Measurements from ENCODE around the gene TBCCD1.

TBCCD1 gene

DNA sequence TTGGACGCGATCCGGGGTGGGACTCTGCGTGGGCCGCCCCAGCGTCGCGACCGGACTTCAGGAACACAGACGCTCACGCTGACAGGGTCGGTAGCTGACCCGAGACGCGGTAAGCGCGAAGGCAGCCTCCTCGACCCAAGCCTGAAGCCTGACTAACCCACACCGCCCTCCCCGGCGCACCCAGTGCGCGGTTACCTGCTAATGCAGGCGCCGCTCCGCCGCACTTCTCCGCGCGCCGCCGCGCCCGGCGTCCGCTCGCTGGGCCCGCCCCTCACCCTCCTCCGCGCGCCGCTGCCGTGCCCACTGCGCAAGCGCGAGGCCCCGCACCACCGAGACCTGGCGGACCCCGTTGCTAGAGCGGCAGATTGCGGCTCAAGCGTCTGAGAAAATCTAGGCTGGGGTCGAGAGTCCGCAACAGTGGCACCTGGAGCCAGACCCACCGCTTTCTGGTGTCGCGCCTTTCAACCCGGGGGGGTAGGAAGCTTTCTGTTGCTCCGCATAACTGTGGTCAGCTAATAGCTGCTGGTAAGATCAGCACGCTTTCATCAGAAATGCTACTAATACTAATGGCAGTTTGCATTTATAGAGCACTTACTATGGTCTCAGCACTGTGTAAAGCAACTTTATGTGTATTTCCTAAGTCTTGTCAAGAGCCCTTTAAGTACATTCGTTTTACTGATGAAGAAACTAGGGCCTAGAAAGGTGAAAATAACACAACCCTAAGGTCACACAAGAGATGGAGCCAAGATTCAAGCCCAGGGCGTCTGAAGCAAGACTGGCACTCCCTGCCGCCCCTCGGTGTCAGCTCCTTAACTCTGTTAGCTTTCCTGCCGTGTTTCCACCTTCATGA lies at the start of gene TBCCD1:
TSS of gene TBCCD1 (minus strand) at position 268 of the 850 bp plus-strand sequence. CDS start 3,010 bp downstream, outside the sequence.
- DNase-seq (ENCODE audit: low read depth in 2 of 2) = peak; percentile 84 to 94

GRCh38 chr3:186616299-186616617 lies 49.1 kb upstream of the TBCCD1 start:
- DNase-seq (ENCODE audit: low read depth in 2 of 2) = no peak

DNA sequence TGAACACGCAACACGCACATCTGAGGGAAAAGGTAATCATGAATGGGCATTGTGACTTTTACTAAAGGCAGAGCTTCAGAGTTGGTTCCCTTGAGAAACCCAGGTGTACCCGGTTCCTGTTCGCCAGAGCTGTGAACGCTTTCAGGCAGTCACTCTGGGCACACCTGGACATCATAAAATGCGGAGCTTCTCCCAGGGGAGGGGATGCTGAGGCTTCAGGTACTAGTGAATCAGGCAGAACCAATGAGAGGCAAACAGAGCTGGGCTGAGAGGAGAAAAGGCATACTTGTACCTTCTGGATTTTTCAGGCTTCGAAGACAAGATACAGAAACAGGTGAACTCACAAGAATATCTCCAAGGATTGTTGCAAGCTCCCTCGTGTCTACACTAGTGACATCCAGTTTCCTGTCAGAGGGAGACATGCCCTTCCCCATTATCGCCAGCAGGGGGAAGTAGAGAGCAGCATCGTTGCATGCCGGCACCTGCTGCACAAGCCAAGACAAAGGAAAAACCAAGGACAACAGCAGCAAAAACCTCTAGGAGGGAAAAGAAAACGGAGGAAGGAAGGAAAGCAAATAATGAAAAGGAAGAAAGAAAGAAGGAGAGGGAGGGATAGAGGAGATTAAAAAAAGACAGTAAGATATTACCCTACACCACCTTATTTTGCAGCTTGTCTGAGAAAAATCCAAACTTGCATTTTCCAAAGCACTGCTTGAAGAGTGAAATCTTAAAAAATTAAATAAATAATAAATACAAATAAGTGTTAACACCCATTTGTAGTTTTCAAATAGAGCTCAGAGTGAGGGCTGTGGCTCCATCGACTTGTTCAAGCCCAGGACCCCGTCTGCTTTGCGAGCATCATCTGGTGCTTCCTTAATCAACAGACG lies 47.7 kb upstream of the TBCCD1 start:
- DNase-seq (ENCODE audit: low read depth in 2 of 2) = peak; percentile 42 to 54

GRCh38 chr3:186614266-186614596 lies 47.1 kb upstream of the TBCCD1 start:
- DNase-seq (ENCODE audit: low read depth in 2 of 2) = no peak

GRCh38 chr3:186613637-186614265 lies 46.6 kb upstream of the TBCCD1 start:
- DNase-seq (ENCODE audit: low read depth in 2 of 2) = no peak

DNA sequence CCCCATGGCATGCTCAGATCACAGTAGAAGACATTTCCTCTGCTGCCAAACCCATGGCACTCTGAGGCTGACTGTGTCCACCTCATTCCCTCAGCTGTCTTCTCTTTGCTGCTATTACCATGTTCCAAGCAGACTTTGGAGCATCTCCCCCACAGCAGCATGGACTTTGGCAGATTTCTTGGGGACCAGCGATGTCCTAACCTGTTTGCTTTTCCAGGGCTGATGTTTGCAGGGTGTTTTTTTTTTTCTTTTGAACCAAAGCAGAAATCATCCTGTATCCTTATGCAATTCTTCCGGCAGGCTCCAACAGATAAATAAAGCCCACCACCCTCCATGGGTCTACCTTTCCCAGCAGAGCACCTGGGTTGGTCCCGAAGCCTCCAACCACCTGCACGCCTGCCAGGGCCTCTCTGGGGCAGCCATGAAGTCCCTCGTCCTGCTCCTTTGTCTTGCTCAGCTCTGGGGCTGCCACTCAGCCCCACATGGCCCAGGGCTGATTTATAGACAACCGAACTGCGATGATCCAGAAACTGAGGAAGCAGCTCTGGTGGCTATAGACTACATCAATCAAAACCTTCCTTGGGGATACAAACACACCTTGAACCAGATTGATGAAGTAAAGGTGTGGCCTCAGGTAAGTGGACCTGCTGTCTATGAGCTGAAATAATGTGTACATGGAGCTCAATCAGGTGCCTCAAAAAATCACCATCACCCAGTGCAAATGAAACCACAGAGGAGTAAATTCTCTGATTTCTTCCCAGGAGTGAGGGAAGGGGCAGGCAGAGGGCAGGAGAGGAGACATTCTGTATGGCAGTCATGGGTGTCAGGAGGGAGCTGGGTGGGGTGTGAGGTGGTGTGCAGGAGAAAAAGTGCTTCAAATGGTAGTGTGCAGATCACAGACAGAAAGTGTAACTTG lies 45.8 kb upstream of the TBCCD1 start, which contains the start of gene AHSG:
TSS of gene AHSG (plus strand) at position 340 of the 916 bp plus-strand sequence. CDS start at position 422, 82 bp downstream.
- no peak for DNase-seq (ENCODE audit: low read depth in 2 of 2)

GRCh38 chr3:186612065-186612464 lies 44.9 kb upstream of the TBCCD1 start:
- no peak for DNase-seq (ENCODE audit: low read depth in 2 of 2)

DNA sequence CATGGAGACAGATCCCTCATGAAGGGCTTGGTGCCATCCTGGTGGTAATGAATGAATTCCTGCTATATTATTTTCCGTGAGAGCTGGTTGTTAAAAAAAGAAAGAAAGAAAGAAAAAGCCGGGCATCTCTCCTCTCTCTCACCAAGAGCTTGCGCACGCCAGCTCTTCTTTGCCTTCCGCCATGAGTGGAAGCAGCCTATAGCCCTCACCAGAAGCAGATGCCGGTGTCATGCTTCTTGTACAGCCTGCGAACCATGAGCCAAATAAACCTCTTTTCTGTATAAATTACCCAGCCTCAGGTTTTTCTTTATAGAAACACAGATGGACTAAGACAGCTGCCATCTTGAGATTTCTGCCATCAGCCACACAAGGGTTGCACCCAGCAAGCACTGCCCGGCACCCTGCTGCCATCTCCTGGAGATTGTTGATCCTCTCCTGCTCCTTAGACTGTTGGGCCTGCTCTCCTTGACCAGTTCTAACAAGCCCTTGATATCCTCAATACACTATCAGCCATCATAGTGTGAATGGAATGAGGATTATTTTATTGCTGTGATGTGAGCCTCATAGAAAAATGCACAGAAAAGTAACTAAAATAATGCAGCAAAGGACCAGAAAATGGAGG lies 42.2 kb upstream of the TBCCD1 start:
- DNase-seq (ENCODE audit: low read depth in 2 of 2) = no peak

DNA sequence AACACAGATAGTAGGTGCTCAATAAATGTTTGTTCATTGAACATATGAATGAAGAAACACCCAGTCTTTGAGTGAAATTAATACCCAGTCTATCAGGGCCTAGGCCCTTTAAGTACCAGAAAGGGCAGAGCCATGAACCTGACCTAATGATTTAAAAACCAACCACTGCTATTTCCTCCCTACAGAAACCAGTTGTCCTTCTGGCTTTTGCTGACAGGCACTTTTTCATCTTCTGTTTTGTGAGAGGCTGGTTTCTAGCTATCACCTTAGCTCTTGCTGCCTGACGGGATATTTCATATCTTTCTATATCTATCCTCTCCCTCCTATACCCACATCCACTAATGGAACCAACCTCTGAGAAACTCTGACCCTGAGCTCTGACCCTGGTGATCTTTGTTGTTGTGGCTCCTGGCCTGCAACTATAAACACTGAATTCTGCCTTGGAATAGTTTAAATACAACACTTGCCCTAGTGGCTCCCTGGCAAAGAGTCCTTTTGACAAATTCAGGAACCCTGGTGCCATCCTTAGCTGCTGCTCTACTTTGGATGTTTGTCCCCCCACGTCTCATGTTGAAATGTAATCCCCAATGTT lies 41.6 kb upstream of the TBCCD1 start:
- no peak for DNase-seq (ENCODE audit: low read depth in 2 of 2)

DNA sequence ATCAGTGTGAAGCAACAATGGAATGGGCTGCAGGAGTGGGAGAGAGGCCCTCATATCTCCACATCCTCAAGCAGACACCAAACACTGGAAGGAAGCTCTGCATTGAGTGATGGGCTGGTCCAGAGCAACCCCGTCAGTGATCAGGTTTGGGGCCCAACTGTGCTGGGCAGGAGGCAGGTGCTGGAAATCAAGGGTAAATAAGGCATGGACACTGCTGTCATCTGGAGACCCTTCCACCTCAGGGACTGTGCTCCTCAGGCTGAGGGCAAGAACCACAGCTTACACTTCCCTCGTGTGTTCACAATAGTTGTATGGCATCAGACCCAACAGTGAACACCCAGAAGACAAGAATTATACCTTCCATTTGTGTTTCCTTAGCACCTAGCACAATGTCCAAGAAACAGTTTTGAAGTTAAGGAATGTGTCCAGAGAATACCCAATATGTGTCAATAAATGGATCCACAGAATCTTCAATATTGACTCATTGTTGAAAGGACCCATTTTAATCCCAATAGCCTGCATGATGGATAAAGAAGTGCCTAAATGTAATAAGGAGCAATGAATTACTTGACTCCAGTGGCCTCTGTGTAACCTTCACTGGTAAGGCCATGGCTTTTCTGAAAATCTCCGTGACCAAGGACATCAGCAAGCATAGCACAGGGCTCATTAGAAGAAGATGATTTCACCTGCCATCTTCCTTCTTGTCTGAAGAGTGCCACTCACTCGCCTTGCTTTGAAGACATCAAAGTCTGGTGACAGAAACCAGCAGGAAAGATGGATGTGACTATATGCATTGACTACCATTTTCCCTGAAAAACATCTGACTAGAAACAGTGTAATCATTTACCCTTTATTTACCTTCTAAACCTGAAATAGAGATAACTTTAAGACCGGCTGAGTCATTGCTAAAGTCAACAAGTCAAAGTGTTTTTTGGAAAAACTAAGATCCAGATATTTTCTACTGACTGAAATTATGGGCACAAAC lies 38.7 kb upstream of the TBCCD1 start:
- no peak for DNase-seq (ENCODE audit: low read depth in 2 of 2)

GRCh38 chr3:186605078-186605477 lies 37.9 kb upstream of the TBCCD1 start:
- no peak for DNase-seq (ENCODE audit: low read depth in 2 of 2)

DNA sequence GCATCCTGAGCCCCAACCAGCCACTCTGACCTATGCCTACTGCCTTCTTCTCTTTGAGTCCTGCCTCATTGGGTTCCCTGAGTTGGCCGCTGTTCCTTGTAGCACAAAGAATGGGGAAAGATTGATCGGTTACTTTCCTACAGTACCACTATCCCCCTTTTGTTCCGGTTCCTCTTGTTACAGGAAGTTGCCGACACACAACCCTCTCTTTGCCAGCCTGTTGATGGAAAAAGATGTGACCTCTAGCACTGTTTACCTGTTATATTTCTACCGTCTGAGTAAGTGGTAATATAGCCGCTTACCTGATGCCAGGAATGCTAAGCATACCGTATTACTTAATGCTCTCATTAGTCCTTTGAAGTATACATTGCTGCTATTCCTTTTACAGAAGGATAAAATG lies 36.0 kb upstream of the TBCCD1 start:
- DNase-seq (ENCODE audit: low read depth in 2 of 2) = no peak

GRCh38 chr3:186600896-186601295 lies 33.8 kb upstream of the TBCCD1 start:
- no peak for DNase-seq (ENCODE audit: low read depth in 2 of 2)

DNA sequence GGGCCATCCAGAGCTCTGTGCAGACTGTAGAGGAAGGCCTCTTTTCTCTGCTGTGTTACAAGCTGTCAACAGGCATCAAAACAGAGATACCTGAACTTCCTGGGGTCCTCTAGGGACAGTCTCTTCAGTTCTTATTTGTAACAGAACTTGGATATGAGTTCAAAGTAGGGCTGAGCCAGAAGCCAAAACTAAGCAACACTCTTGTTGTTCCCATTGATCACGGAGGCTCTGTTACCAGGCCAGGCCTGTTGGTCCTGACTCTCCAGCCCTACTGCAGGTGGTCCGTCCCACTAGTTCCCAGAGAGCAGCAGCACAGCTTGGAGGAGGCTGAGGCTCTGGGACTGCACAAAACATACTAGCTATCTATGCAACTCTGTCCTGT lies 32.6 kb upstream of the TBCCD1 start:
- DNase-seq (ENCODE audit: low read depth in 2 of 2) = no peak

GRCh38 chr3:186599142-186599784 lies 32.1 kb upstream of the TBCCD1 start:
- DNase-seq (ENCODE audit: low read depth in 2 of 2) = no peak

- no peak for DNase-seq (ENCODE audit: low read depth in 2 of 2)
These were observed 31.6 kb upstream of the TBCCD1 start for GRCh38 chr3:186598794-186599141.

DNA sequence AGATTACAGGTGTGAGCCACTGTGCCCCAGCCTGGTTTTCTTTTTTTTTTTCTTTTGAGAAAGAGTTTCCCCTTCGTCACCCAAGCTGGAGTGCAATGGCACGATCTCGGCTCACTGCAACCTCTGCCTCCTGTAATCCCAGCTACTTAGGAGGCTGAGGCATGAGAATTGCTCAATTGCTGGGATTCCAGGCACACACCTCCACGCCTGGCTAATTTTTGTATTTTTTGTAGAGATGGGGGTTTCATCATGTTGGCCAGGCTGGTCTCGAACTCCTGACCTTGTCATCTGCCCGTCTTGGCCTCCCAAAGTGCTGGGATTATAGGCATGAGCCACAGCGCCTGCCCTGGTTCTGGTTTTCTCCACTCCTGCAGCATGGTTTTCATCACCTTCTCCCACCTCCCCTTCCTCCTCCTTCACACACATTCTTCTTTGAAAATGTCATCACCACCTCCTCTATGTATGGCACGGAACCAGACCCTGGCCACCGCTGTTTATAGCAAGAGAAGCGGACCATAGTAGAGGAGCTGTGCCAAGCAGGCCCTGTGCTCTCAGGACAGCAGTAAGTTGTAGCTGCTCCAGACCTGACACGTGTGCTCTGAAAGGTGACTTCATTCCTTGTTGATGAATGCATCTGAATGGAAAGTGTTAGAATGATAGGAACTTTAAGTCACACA lies 31.1 kb upstream of the TBCCD1 start:
- no peak for DNase-seq (ENCODE audit: low read depth in 2 of 2)

GRCh38 chr3:186596568-186597287 lies 29.6 kb upstream of the TBCCD1 start:
- no peak for DNase-seq (ENCODE audit: low read depth in 2 of 2)

All from activated CD8-positive, alpha-beta memory T cell treated with anti-CD3 and anti-CD28 coated beads for 4 hours (primary cell).